IMR-90 (cell line): Measurements from ENCODE around the gene ASMTL. TPM values are rescaled to one million over a fixed set of nuclear protein-coding genes. Genes with fewer than 3 reads are reported as not detected.

Source experiments
- ATAC-seq: fragments of 200-7000 bp; cut with Tn5 transposase; 2 replicates; pipeline ENCODE4 v1.9.1; 2020; ENCODE audit warnings: low read depth, mild to moderate bottlenecking, moderate library complexity
- BruUV-seq: library from RNA; stranded (reverse); fragments of 400-500 nt; replicated peaks from 2 replicates; lab custom pipeline; 2021; lab: Mats Ljungman, UMichigan
- CTCF ChIA-PET: fragments of 300-600 bp; formaldehyde crosslinking; extraction: SDS; loops from one replicate; lab custom pipeline; 2021; ENCODE audit warnings: antibody characterized with exemption; lab: Yijun Ruan, JAX
- POLR2A ChIA-PET: fragments of 300-600 bp; sonication (Branson Sonifier 250); formaldehyde crosslinking; loops from one replicate; lab custom pipeline; 2022; ENCODE audit warnings: antibody characterized with exemption; ENCODE audit not compliant: unreplicated experiment; lab: Charles Lee
- DNase-seq: peaks from one replicate; pipeline ENCODE4 v3.0.0; 2013
- H2AFZ ChIP-seq: replicated peaks from 2 replicates; pipeline ENCODE3; 2013; ENCODE audit warnings: low read length, mild to moderate bottlenecking; ENCODE audit not compliant: poor library complexity
- H2AK5ac ChIP-seq: 2 replicates; pipeline ENCODE4 v1.6.1; 2013; ENCODE audit warnings: low read depth, low read length, inconsistent platforms
- H2AK9ac ChIP-seq: replicated peaks from 2 replicates; pipeline ENCODE3; 2013; ENCODE audit warnings: mild to moderate bottlenecking, low read depth, low read length, moderate library complexity; ENCODE audit not compliant: poor library complexity
- H2BK120ac ChIP-seq: 2 replicates; pipeline ENCODE4 v1.6.1; 2013; ENCODE audit warnings: low read depth, low read length, inconsistent platforms
- H2BK15ac ChIP-seq: 3 replicates; pipeline ENCODE4 v1.6.1; 2013; ENCODE audit warnings: low read depth, low read length, inconsistent platforms
- H2BK20ac ChIP-seq: 2 replicates; pipeline ENCODE4 v1.6.1; 2013; ENCODE audit warnings: low read depth, mild to moderate bottlenecking, inconsistent platforms, low read length, moderate library complexity
- H2BK5ac ChIP-seq: 2 replicates; pipeline ENCODE4 v1.6.1; 2013; ENCODE audit warnings: mild to moderate bottlenecking, low read depth, low read length, inconsistent platforms; ENCODE audit not compliant: poor library complexity, severe bottlenecking
- H3K14ac ChIP-seq: replicated peaks from 2 replicates; pipeline ENCODE4 v1.6.1; 2013; ENCODE audit warnings: low read depth, low read length, inconsistent platforms
- H3K18ac ChIP-seq: 2 replicates; pipeline ENCODE4 v1.6.1; 2013; ENCODE audit warnings: low read depth, low read length, control low read depth
- H3K23ac ChIP-seq: 2 replicates; pipeline ENCODE4 v1.6.1; 2013; ENCODE audit warnings: low read depth, low read length, inconsistent platforms
- H3K27ac ChIP-seq: 2 replicates; pipeline ENCODE4 v1.5.1; 2013; ENCODE audit warnings: mild to moderate bottlenecking, control low read depth, low read length; ENCODE audit not compliant: insufficient read depth
- H3K27me3 ChIP-seq: 2 replicates; pipeline ENCODE4 v1.6.1; 2013; ENCODE audit warnings: low read length; ENCODE audit not compliant: control insufficient read depth, insufficient read depth
- H3K36me3 ChIP-seq: 2 replicates; pipeline ENCODE4 v1.6.1; 2013; ENCODE audit warnings: low read length, mixed read lengths; ENCODE audit not compliant: control insufficient read depth, insufficient read depth
- H3K4ac ChIP-seq: 2 replicates; pipeline ENCODE4 v1.6.1; 2013; ENCODE audit warnings: low read depth, low read length, inconsistent platforms
- H3K4me1 ChIP-seq: 2 replicates; pipeline ENCODE4 v1.6.1; 2013; ENCODE audit warnings: low read length, mixed read lengths; ENCODE audit not compliant: control insufficient read depth, insufficient read depth
- H3K4me2 ChIP-seq: 2 replicates; pipeline ENCODE4 v1.6.1; 2013; ENCODE audit warnings: low read depth, mild to moderate bottlenecking, control low read depth, low read length, moderate library complexity
- H3K4me3 ChIP-seq: 2 replicates; pipeline ENCODE4 v1.5.1; 2013; ENCODE audit warnings: low read depth, mild to moderate bottlenecking, control low read depth, low read length, moderate library complexity; ENCODE audit not compliant: insufficient read depth
- H3K56ac ChIP-seq: 2 replicates; pipeline ENCODE4 v1.6.1; 2013; ENCODE audit warnings: low read length, inconsistent platforms; ENCODE audit not compliant: insufficient read depth; ENCODE audit errors: extremely low read depth
- H3K79me1 ChIP-seq, 2 experiments: 2 replicates each; pipeline ENCODE4 v1.6.1; 2013; ENCODE audit warnings: low read length in 2 of 2, inconsistent platforms in 1 of 2, low read depth in 1 of 2
- H3K9ac ChIP-seq: 2 replicates; pipeline ENCODE4 v1.6.1; 2013; ENCODE audit warnings: low read depth, low read length, control low read depth
- H3K9me1 ChIP-seq: 2 replicates; pipeline ENCODE4 v1.6.1; 2013; ENCODE audit warnings: low read length, inconsistent platforms; ENCODE audit not compliant: insufficient read depth
- H3K9me3 ChIP-seq: 2 replicates; pipeline ENCODE4 v1.6.1; 2013; ENCODE audit warnings: low read length; ENCODE audit not compliant: control insufficient read depth, insufficient read depth
- H4K20me1 ChIP-seq: 2 replicates; pipeline ENCODE4 v1.6.1; 2013; ENCODE audit warnings: low read length, inconsistent platforms; ENCODE audit not compliant: insufficient read depth
- H4K5ac ChIP-seq: 2 replicates; pipeline ENCODE4 v1.6.1; 2013; ENCODE audit warnings: mild to moderate bottlenecking, low read depth, low read length, control low read depth
- H4K8ac ChIP-seq, 2 experiments: 2 replicates each; pipeline ENCODE4 v1.6.1; 2013; ENCODE audit warnings: low read depth in 2 of 2, low read length in 2 of 2, control low read depth in 1 of 2, inconsistent platforms in 1 of 2
- H4K91ac ChIP-seq: 2 replicates; pipeline ENCODE4 v1.6.1; 2013; ENCODE audit warnings: low read depth, low read length, inconsistent platforms; ENCODE audit not compliant: insufficient read depth
- BHLHE40 ChIP-seq: fragments of 150-350 bp; IDR thresholded peaks from 2 replicates; pipeline ENCODE4 v1.6.1; 2016; ENCODE audit warnings: mild to moderate bottlenecking, low read depth, low read length
- CHD1 ChIP-seq: IDR thresholded peaks from 2 replicates; pipeline ENCODE4 v1.6.1; 2012; ENCODE audit warnings: low read depth, low read length, improper control_type of control experiment
- FOS ChIP-seq: fragments of 150-350 bp; IDR thresholded peaks from 2 replicates; pipeline ENCODE4 v1.6.1; 2016; ENCODE audit warnings: low read depth, low read length
- MAFK ChIP-seq: IDR thresholded peaks from 2 replicates; pipeline ENCODE4 v1.6.1; 2012; ENCODE audit warnings: low read depth, low read length, improper control_type of control experiment
- MAZ ChIP-seq: IDR thresholded peaks from 2 replicates; pipeline ENCODE4 v1.6.1; 2012; ENCODE audit warnings: low read depth, mild to moderate bottlenecking, low read length, improper control_type of control experiment, moderate library complexity, borderline replicate concordance
- MXI1 ChIP-seq: IDR thresholded peaks from 2 replicates; pipeline ENCODE4 v1.6.1; 2012; ENCODE audit warnings: low read depth, mild to moderate bottlenecking, low read length, moderate library complexity, borderline replicate concordance
- NFE2L2 ChIP-seq: fragments of 150-350 bp; IDR thresholded peaks from 2 replicates; pipeline ENCODE4 v1.6.1; 2016; ENCODE audit warnings: low read depth, mild to moderate bottlenecking, low read length
- POLR2A ChIP-seq: IDR thresholded peaks from 2 replicates; pipeline ENCODE4 v1.6.1; 2012; ENCODE audit warnings: mild to moderate bottlenecking, low read depth, low read length
- SMC3 ChIP-seq: fragments of 150-350 bp; IDR thresholded peaks from 2 replicates; pipeline ENCODE4 v1.6.1; 2016; ENCODE audit warnings: low read depth, mild to moderate bottlenecking, antibody characterized with exemption, low read length, moderate library complexity
- WGBS, 2 experiments: methylation state at CpG; one replicate each; pipeline versions ENCODE4 v1.1.5 to v1.1.7; 2013; ENCODE audit warnings: missing lambda C conversion rate in 2 of 2; ENCODE audit not compliant: insufficient read length in 1 of 2; ENCODE audit errors: extremely low coverage in 2 of 2; 5-methylcytosine and 5-hydroxymethylcytosine counted together
- dilution Hi-C: fragments of 300-500 bp; cut with HindIII; formaldehyde crosslinking; loops from one replicate; pipeline ENCODE4 v1.14.3; 2018; ENCODE audit warnings: low sequenced_read_pairs; ENCODE audit not compliant: unreplicated experiment
- in situ Hi-C: fragments of 300-500 bp; cut with MboI; formaldehyde crosslinking; loops from 3 replicates; pipeline ENCODE4 v1.14.3; 2019; ENCODE audit warnings: low sequenced_read_pairs, inconsistent platforms, mixed read lengths
- intact Hi-C: fragments of 100-400 bp; cut with micrococcal nuclease; formaldehyde crosslinking; loops from 2 replicates; pipeline ENCODE4 v1.10.0; 2022
- polyA plus RNA-seq, 3 experiments: library from polyadenylated mRNA; depleted of rRNA; stranded (reverse); fragments of >200 nt; gene quantifications; 2 replicates each; pipeline ENCODE4 v1.2.3, GENCODE V29; 2012; ENCODE audit warnings: low replicate concordance in 1 of 3
- total RNA-seq: library from RNA; depleted of rRNA; stranded (reverse); fragments of >200 nt; gene quantifications from 2 replicates; pipeline ENCODE4 v1.2.3, GENCODE V29; 2012
- TF ChIP-seq, protein P1 (sequence below): fragments of 150-350 bp; IDR thresholded peaks from 2 replicates; pipeline ENCODE4 v1.6.1; 2016; ENCODE audit warnings: low read depth, mild to moderate bottlenecking, low read length, moderate library complexity, borderline replicate concordance
- TF ChIP-seq, protein P2 (sequence below): fragments of 150-350 bp; IDR thresholded peaks from 2 replicates; pipeline ENCODE4 v1.6.1; 2017; ENCODE audit warnings: mild to moderate bottlenecking, antibody characterized with exemption, low read length, low read depth

ASMTL gene
- total and polyA plus RNA-seq, 2 of the 4 experiments (the other 2 are of a cell fraction): 13.4 to 33.4 TPM

DNA sequence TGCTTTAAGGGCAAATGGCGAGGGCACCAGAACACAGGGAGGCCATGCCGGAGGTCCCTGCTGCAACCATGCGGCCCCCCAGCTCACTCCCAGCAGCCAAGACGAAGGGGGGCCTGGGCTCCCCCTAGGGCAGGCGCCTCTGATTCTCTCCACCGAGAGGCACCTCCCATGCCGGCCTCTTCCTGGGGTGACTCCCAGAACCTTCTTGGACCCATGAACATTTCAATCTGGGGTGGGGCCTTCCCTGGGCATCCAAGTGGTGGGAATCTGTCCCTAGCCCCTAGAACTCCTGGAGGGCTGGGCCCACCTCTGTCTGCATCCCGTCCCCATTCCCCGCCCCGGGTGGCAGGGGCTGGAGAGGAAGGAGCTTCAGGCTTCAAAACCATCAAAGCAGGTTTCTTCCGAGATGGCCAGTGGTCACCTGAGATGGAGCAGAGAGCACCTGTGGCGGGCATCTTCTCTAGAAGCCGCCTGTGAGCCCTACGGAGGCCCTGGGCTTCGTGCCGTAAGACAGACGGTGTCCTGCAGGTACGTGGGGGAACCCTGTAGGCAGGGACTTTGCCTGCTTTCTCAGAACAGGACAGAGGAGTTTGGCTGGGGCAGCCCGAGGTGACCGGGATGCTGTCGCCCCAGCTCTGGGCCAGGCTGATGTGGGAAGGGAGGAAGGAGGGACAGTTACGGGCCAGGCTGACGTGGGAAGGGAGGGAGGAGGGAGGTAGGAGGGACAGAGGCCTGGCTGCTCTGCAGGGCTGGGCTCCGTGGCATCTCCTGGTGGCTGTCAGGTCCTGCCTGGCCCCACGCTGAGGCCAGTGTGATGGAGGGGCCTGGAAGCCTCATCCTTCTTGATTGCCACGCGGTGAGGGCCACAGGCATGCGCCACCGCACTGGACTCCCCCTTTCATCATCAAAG is 54.0 kb downstream of the ASMTL start:
- Histone ChIP-seq H4K91ac (no peak overlapping the region), H2BK15ac (no peak overlapping the region), H3K9me1 (no peaks in the 10 kb centered on the region), H3K14ac (no peak overlapping the region), H3K79me1 (peaks cover 9 to 13% of the 10 kb centered on the region in 2 experiments; a peak in 3 of 4 replicates), H3K56ac (no peak overlapping the region), H2AK9ac (peak overlapping the region; percentile 23), H4K8ac (no peak overlapping the region), H4K20me1 (no peaks in the 10 kb centered on the region), H3K4me3 (no peak overlapping the region), H3K27me3 (no peaks in the 10 kb centered on the region), H3K18ac (no peak overlapping the region), H3K4ac (no peak overlapping the region), H3K36me3 (peaks cover 20% of the 10 kb centered on the region), H4K5ac (no peak overlapping the region), H3K9ac (no peak overlapping the region), H2BK5ac (no peak overlapping the region), H2AK5ac (no peak overlapping the region), H3K9me3 (no peaks in the 10 kb centered on the region), H3K4me1 (no peaks in the 10 kb centered on the region; the same call in 1 of the 2 replicates), H3K23ac (no peak overlapping the region), H3K4me2 (no peak overlapping the region), H3K27ac (no peak overlapping the region), H2AFZ (no peak overlapping the region), H2BK20ac (no peak overlapping the region), H2BK120ac (no peak overlapping the region)
- intact Hi-C loops (loop anchor here (10.0 kb wide), 1 partner anchor 46 kb away; no protein-coding TSS in a partner anchor), dilution Hi-C loops (no loop called here), in situ Hi-C loops (no loop called here)
- ATAC-seq: peak; percentile 36
- no peak for TF ChIP-seq BHLHE40
- TF ChIP-seq MAFK: no peak
- TF ChIP-seq NFE2L2: no peak
- TF ChIP-seq SMC3: no peak
- no peak for TF ChIP-seq MXI1
- TF ChIP-seq, protein P1, sequence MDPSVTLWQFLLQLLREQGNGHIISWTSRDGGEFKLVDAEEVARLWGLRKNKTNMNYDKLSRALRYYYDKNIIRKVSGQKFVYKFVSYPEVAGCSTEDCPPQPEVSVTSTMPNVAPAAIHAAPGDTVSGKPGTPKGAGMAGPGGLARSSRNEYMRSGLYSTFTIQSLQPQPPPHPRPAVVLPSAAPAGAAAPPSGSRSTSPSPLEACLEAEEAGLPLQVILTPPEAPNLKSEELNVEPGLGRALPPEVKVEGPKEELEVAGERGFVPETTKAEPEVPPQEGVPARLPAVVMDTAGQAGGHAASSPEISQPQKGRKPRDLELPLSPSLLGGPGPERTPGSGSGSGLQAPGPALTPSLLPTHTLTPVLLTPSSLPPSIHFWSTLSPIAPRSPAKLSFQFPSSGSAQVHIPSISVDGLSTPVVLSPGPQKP: no peak
- TF ChIP-seq CHD1: no peak
- no peak for TF ChIP-seq MAZ
- TF ChIP-seq, protein P2, sequence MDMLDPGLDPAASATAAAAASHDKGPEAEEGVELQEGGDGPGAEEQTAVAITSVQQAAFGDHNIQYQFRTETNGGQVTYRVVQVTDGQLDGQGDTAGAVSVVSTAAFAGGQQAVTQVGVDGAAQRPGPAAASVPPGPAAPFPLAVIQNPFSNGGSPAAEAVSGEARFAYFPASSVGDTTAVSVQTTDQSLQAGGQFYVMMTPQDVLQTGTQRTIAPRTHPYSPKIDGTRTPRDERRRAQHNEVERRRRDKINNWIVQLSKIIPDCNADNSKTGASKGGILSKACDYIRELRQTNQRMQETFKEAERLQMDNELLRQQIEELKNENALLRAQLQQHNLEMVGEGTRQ: no peak
- no peak for TF ChIP-seq FOS
- TF ChIP-seq POLR2A: no peak
- peak; percentile 16 for DNase-seq
- 76% methylated on average over 4 of the region's 29 CpGs; no CpG with 5 or more reads in 1 of the 2 experiments for WGBS, 2 experiments
- POLR2A ChIA-PET: no interaction called here
- BruUV-seq: no TSS peak
- CTCF ChIA-PET: no interaction called here
